CD4-positive, alpha-beta T cell treated with Interleukin-17A for 1 hour (primary cell): Measurements from ENCODE around the gene LUZP1.
"Not testable (repeated sequence)": the region's sequence is repeated elsewhere in the genome, so short reads cannot be mapped to it uniquely, and the experiment has no call there.

ENCODE experiments used
- DNase-seq: peaks from one replicate; pipeline ENCODE4 v3.0.0-alpha.2; 2020

The LUZP1 gene

GRCh38 chr1:23168445-23169194 is at the start of gene LUZP1:
Gene LUZP1, minus strand, starts transcription at chr1:23168856.
- peak; percentile 80 for DNase-seq

- DNase-seq: no peak
Observed at GRCh38 chr1:23217421-23218115, 48.9 kb upstream of the LUZP1 start, which contains the start of gene HTR1D. Gene HTR1D, minus strand, starts transcription at chr1:23217502. Its CDS starts 23,283 bp downstream, at chr1:23194219.

GRCh38 chr1:23216771-23217420 is 48.2 kb upstream of the LUZP1 start:
- DNase-seq: peak; percentile 5

GRCh38 chr1:23215751-23216449 is 47.2 kb upstream of the LUZP1 start:
- DNase-seq: no peak

- DNase-seq: no peak
Observed at GRCh38 chr1:23215291-23215690, 46.6 kb upstream of the LUZP1 start.

- no peak for DNase-seq
Observed at GRCh38 chr1:23214640-23215039, 46.0 kb upstream of the LUZP1 start.

GRCh38 chr1:23211955-23212354 is 43.3 kb upstream of the LUZP1 start:
- no peak for DNase-seq

- no peak for DNase-seq
Observed at GRCh38 chr1:23210963-23211362, 42.3 kb upstream of the LUZP1 start.

GRCh38 chr1:23210351-23210785 is 41.7 kb upstream of the LUZP1 start:
- no peak for DNase-seq

GRCh38 chr1:23209770-23210169 is 41.1 kb upstream of the LUZP1 start:
- no peak for DNase-seq

- no peak for DNase-seq
Observed at GRCh38 chr1:23208527-23208926, 39.9 kb upstream of the LUZP1 start.

GRCh38 chr1:23207733-23208132 is 39.1 kb upstream of the LUZP1 start:
- DNase-seq: not testable (repeated sequence)

- no peak for DNase-seq
Observed at GRCh38 chr1:23202263-23202749, 33.6 kb upstream of the LUZP1 start.

- DNase-seq: no peak
Observed at GRCh38 chr1:23200883-23201282, 32.2 kb upstream of the LUZP1 start.

GRCh38 chr1:23198373-23198772 is 29.7 kb upstream of the LUZP1 start:
- no peak for DNase-seq

GRCh38 chr1:23196627-23197328 is 28.1 kb upstream of the LUZP1 start:
- DNase-seq: no peak

- no peak for DNase-seq
Observed at GRCh38 chr1:23194119-23194984, 25.7 kb upstream of the LUZP1 start.

- no peak for DNase-seq
Observed at GRCh38 chr1:23193391-23194118, 24.9 kb upstream of the LUZP1 start.

GRCh38 chr1:23191199-23191598 is 22.5 kb upstream of the LUZP1 start:
- DNase-seq: no peak

GRCh38 chr1:23188936-23189452 is 20.3 kb upstream of the LUZP1 start:
- DNase-seq: not testable (repeated sequence)
